Measurements from ENCODE around the gene LRRC32. TPM values are rescaled to one million over a fixed set of nuclear protein-coding genes. Genes with fewer than 3 reads are reported as not detected.
A peak's percentile ranks its signal among the peaks of the same experiment; 100 is the strongest.

The LRRC32 gene
- total RNA-seq, 4 donors from 2014 or later = 45.0 to 117 (median 73.4) TPM

GRCh38 chr11:76661834-76662434 is 8.6 kb downstream of the LRRC32 start:
- TF ChIP-seq EP300 (IDR thresholded peaks at IDR 0.05) = no peak
- WGBS, 2 donors = 58% methylated on average over 6 of the region's 6 CpGs
- Histone ChIP-seq H3K27me3 (no peaks in the 10 kb centered on the region), H3K9me3 (no peaks in the 10 kb centered on the region), H3K27ac (peak overlapping the region in 2 of 4 donors; percentile 43 to 60), H3K4me3 (no peak overlapping the region), H3K4me1 (peaks cover 0 to 68% (median 9%) of the 10 kb centered on the region in 4 donors), H3K36me3 (peaks cover 0 to 19% (median 0%) of the 10 kb centered on the region in 3 donors)
- DNase-seq (ENCODE audit: low spot score in 2 of 2) = peak in 1 of 2 donors; percentile 8

GRCh38 chr11:76661306-76661751 is 9.2 kb downstream of the LRRC32 start:
- Histone ChIP-seq H3K36me3 (peaks cover 0 to 19% (median 0%) of the 10 kb centered on the region in 3 donors), H3K27me3 (no peaks in the 10 kb centered on the region), H3K4me3 (no peak overlapping the region), H3K4me1 (peaks cover 0 to 67% (median 9%) of the 10 kb centered on the region in 4 donors), H3K9me3 (no peaks in the 10 kb centered on the region), H3K27ac (peak overlapping the region in 1 of 4 donors; percentile 43)
- 79 to 89% methylated on average over 11 of the region's 11 CpGs for WGBS, 2 donors
- TF ChIP-seq CTCF (IDR thresholded peaks at IDR 0.05) = no peak
- TF ChIP-seq POLR2A (IDR thresholded peaks at IDR 0.05) = no peak
- no peak for TF ChIP-seq EP300 (IDR thresholded peaks at IDR 0.05)
- peak in 1 of 2 donors; percentile 10 for DNase-seq (ENCODE audit: low spot score in 2 of 2)

- no peak overlapping the region for H3K4me3 ChIP-seq
- H3K9me3 ChIP-seq = no peaks in the 10 kb centered on the region
- 86 to 90% methylated on average over 29 to 34 of the region's 34 CpGs for WGBS, 2 donors
- H3K27me3 ChIP-seq = no peaks in the 10 kb centered on the region
- peak overlapping the region in 1 of 4 donors; percentile 3 for H3K27ac ChIP-seq
- TF ChIP-seq POLR2A (IDR thresholded peaks at IDR 0.05) = no peak
- TF ChIP-seq EP300 (IDR thresholded peaks at IDR 0.05) = peak in 1 of 2 donors; percentile 17
- DNase-seq (ENCODE audit: low spot score in 2 of 2) = no peak
- H3K4me1 ChIP-seq = peaks cover 0 to 67% (median 9%) of the 10 kb centered on the region in 4 donors
- peaks cover 0 to 19% (median 0%) of the 10 kb centered on the region in 3 donors for H3K36me3 ChIP-seq
Measured at GRCh38 chr11:76660533-76661305, 9.8 kb downstream of the LRRC32 start.

- no peaks in the 10 kb centered on the region for H3K9me3 ChIP-seq
- WGBS, 2 donors = 88 to 91% methylated on average over 12 to 20 of the region's 28 CpGs
- H3K27me3 ChIP-seq = no peaks in the 10 kb centered on the region
- TF ChIP-seq CTCF (IDR thresholded peaks at IDR 0.05) (no peak), EP300 (IDR thresholded peaks at IDR 0.05) (no peak), POLR2A (IDR thresholded peaks at IDR 0.05) (no peak)
- H3K4me1 ChIP-seq = peaks cover 0 to 69% (median 12%) of the 10 kb centered on the region in 4 donors
- no peak overlapping the region for H3K4me3 ChIP-seq
- no peak overlapping the region for H3K27ac ChIP-seq
- no peak for DNase-seq (ENCODE audit: low spot score in 2 of 2)
- peaks cover 0 to 19% (median 0%) of the 10 kb centered on the region in 3 donors for H3K36me3 ChIP-seq
Measured at GRCh38 chr11:76659672-76660532, 10.6 kb downstream of the LRRC32 start.

- H3K4me1 ChIP-seq = peaks cover 0 to 70% (median 14%) of the 10 kb centered on the region in 4 donors
- TF ChIP-seq CTCF (IDR thresholded peaks at IDR 0.05) (no peak), POLR2A (IDR thresholded peaks at IDR 0.05) (no peak), EP300 (IDR thresholded peaks at IDR 0.05) (no peak)
- peak overlapping the region in 2 of 4 donors; percentile 28 to 45 for H3K27ac ChIP-seq
- WGBS, 2 donors = 70 to 81% methylated on average over 22 to 25 of the region's 25 CpGs
- DNase-seq (ENCODE audit: low spot score in 2 of 2) = no peak
- H3K9me3 ChIP-seq = no peaks in the 10 kb centered on the region
- no peak overlapping the region for H3K4me3 ChIP-seq
- peaks cover 0 to 19% (median 0%) of the 10 kb centered on the region in 3 donors for H3K36me3 ChIP-seq
- H3K27me3 ChIP-seq = no peaks in the 10 kb centered on the region
Measured at GRCh38 chr11:76658651-76659650, 11.6 kb downstream of the LRRC32 start.
